ENCODE results near the gene SNAPC4.
"Not testable (repeated sequence)": the region's sequence is repeated elsewhere in the genome, so short reads cannot be mapped to it uniquely, and the experiment has no call there.

The SNAPC4 gene

DNA sequence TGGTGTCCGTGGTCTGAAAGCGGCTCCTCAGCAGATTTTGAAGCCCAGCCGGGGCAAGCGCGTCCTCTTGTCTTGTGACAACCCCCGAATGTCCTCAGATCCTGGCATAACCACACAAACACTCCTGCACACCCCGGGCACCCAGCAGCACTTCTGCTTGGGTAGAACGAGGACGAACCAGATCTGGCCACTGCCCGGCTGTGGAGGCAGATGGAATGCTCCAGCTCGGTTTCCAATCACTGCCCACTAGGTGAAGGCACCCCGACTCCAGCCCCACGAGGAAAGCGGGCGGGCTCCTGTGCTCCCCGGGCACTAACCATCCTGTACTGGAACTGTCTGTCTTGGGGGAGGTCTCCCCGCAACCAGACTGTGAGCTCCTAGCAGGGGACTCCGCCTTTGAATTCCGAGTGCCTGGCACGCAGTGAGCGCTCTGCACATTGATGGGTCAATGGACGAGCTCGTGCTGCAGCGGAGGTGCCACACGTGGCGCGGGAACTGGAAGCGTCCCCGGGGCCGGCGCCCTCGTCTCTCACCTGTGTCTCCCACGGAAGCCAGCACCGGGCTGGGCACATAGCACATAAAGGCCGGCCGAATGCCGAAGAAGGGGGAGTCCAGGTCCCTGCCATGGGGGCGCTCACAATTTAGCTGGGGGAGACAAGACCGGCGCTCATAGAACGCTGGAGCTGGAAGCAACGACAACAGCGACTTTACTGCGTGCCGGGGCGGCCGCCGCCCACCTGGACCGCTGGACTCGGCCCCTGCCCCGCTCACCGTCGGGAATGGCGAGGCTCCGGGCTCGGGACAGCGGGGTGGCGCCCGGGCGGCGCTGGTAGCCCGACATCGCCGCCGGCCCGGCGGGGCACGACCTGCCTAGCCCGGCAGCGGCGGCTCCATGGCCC lies 9.8 kb upstream of the SNAPC4 start:
- peak; percentile 53 for DNase-seq

DNA sequence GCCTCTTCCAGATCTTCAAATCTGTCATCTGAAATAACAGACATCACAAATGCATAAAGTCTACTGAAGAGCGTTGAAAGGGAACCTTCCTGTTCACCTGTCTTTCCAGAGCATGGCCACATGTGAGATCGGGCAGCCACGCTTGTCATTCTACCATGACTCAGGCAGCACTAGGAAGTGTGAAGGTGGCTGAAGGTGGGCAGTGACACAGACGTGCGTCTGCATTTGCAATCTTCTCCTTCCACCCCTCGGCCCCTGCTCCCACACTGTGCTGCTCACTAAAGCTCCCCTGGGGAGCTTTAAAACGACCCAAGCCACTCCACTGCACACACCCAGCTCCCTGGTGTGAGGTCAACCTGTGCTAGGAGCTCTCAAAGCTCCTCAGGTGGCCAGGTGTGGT lies 7.9 kb upstream of the SNAPC4 start:
- DNase-seq: peak; percentile 46

GRCh38 chr9:136407061-136407460 lies 7.1 kb upstream of the SNAPC4 start:
- not testable (repeated sequence) for DNase-seq

DNA sequence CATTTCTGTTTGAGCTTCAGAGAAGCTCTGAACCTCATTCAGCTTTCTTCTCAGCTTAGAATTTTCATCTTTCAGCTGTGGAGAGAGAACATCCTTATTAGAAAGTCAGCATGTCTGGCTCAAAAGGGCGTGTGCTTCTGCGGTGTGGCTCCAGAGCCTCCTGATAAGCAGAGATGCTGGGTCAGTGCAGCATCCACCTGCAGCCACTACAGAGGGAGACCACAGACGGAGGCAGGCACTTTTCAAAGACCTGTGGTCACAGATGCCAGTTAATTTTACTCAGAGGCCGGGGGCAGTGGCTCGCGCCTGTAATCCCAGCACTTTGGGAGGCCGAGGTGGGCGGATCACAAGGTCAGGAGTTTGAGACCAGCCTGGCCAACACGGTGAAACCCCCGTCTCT lies 5.9 kb upstream of the SNAPC4 start:
- DNase-seq: not testable (repeated sequence)

DNA sequence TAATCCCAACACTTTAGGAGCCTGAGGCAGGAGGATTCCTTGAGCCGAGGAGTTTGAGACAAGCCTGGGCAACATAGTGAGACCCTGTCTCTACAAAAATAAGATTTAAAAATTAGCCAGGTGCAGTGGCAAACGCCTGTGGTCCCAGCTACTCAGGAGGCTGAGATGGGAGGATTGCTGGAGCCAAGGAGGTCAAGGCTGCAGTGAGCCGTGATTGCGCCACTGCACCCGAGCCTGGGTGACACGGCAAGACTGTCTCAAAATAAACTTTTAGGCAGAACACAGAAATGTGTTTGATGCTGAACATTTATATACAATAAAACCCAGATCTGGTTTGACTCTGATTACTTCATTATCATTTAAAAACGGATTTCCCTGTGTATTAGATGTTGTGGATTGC lies 5.5 kb upstream of the SNAPC4 start:
- no peak for DNase-seq

GRCh38 chr9:136404801-136405136 lies 4.8 kb upstream of the SNAPC4 start:
- DNase-seq: no peak

DNA sequence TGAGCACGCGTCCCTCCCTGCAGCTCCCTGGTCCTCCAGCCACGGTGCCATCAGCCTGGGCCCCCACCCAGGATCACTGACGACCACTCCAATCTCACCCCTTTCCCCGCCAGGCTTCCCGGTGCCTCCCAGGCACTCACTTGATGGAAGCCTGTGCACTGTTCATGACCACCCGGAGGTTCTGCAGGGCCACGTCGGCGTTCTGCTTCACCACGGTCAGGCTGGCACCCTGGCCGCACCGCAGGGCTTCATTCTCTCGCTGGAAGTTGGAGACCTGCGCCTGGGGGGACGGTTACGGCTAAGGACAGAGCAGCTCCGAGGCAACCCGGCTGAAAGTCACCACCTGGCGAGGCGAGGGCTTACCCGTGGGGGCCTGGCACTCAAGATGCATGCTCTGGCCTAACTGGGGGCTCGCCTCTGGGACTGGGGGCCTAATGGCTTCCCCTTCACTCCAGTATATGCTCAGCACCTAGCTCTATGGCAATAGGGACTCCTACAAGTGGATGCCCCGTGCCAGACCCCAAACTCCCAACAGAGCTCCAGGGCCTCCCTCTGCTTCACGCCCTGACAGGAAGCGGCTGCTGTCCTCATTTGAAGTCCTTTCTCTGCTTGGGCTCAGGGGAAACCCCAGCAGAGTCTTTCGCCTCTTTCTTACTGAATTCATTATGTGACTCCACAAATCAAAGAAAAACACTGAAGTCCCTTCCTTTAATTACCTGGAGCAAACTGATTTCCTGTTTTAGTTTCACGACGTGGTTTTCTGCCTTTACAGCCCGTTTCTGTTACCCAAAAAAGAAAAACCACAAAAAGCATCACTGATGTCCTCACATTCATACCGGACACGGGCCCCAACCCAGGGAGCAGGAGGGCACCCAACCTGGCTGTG lies 4.2 kb upstream of the SNAPC4 start:
- peak; percentile 35 for DNase-seq

GRCh38 chr9:136403538-136403914 lies 3.6 kb upstream of the SNAPC4 start:
- peak; percentile 77 for DNase-seq

GRCh38 chr9:136402067-136402466 lies 2.1 kb upstream of the SNAPC4 start:
- DNase-seq: no peak

DNA sequence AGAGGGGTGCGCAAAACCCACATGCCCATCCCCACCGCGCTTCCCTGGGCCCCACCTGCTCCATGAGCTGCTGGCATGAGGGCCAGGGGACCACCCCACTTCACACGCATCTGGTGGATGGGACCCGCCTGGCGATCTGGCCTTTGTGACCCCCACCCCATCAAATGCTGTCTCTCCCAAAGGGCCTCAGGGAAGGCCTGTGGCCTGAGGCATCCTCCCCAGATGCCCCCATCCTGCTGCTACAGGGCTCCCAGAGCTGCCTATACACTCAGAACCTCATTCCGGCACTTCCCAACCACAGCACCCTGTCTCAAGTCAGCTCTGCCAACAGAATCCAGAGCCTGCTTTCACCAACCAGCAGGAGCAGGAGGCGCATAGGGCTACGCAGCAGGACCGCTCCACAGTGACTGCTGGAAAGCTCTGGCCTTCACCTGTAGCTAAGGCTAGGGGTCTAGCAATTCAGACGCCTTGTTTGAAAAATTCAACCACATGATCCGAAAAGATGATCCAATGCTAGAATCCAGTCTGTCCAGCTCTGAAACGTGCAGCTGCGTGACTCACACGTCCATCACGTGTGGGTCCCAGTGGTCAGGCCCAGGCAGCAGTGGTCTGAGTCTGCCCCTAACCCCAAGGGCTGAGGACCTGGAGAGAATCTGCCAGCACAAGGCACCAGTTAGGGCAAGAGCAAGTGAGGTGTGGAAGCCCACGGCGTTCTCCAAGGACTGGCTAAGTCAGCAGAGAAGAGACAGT lies 1.4 kb upstream of the SNAPC4 start:
- no peak for DNase-seq

GRCh38 chr9:136399176-136400037 lies 563 bp downstream of the SNAPC4 start:
- DNase-seq: peak; percentile 46

DNA sequence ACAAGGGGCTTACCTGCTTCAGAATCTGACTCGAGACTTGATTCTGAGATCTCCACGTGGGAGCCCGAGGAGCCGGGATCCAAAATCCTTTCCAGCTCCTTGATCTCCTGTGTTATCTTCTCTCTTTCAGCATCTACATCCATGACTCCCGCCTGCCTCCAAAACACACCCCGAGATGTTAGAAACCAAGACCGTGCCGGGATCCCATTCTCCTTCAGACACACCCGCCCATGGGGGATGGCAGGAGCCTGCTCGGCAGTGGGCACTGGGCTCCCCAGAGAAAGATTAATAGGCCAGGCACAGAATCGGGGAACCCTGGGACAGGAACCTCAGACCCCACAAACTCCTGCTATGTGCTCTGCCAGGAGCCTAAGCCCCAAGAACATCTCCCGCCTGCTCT lies 1.7 kb downstream of the SNAPC4 start:
- DNase-seq: no peak

GRCh38 chr9:136397643-136398042 lies 2.3 kb downstream of the SNAPC4 start:
- DNase-seq: no peak

GRCh38 chr9:136396219-136396515 lies 3.8 kb downstream of the SNAPC4 start:
- DNase-seq: no peak

GRCh38 chr9:136395345-136396218 lies 4.4 kb downstream of the SNAPC4 start:
- no peak for DNase-seq

- no peak for DNase-seq
These were observed 5.0 kb downstream of the SNAPC4 start for GRCh38 chr9:136395020-136395340.

DNA sequence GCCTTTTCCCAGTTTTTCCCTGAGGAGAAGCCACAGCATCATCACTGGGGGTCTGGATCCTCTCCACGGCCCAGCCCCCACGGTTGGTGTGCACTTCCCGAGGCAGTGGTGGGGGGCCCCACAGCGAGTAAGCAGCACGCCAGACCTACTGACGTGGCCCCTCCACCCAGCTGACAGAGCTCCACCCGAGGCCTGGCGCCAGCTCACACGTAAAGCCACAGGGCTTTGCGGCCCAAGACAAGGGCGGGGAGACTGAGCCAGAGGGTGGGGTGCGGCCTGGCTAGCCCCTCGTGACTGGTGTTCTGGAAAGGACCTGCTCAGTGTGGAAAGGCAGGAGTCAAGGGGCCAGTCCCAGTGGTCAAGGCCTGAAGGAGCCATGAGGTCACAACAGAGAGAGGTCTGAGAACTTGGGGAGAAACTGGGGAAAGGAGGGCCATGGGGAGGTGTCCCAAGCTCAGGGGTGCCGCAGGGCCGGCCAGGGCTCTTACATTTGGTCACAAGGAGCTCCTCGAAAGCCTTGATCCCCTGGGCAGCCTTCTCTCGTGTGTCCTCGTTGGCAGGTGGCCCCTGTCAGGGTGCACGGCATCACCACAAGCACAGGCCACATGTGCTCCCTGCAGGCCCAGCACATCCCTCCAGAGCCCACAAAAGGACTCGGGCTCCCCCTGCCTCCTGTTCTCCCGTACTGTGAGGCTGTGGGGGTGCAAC lies 5.5 kb downstream of the SNAPC4 start:
- no peak for DNase-seq

DNA sequence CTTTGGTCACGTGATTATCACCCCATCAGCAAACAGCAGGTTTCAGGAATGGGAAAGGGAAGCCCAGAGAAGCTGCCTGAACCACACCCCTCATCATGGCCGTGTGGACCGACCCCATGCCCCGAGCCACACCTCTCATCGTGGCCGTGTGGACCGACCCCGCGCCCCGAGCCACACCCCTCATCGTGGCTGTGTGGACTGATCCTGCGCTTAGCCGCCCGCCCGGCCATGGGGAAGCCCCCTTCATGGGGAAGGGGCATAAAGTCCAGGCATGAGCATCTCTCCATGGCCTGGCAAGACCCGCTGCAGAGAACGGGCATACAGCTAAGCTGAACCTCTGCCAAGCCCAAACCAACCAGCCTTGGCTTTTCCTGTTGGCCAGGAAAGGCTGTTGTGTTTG lies 6.4 kb downstream of the SNAPC4 start:
- DNase-seq: no peak

DNA sequence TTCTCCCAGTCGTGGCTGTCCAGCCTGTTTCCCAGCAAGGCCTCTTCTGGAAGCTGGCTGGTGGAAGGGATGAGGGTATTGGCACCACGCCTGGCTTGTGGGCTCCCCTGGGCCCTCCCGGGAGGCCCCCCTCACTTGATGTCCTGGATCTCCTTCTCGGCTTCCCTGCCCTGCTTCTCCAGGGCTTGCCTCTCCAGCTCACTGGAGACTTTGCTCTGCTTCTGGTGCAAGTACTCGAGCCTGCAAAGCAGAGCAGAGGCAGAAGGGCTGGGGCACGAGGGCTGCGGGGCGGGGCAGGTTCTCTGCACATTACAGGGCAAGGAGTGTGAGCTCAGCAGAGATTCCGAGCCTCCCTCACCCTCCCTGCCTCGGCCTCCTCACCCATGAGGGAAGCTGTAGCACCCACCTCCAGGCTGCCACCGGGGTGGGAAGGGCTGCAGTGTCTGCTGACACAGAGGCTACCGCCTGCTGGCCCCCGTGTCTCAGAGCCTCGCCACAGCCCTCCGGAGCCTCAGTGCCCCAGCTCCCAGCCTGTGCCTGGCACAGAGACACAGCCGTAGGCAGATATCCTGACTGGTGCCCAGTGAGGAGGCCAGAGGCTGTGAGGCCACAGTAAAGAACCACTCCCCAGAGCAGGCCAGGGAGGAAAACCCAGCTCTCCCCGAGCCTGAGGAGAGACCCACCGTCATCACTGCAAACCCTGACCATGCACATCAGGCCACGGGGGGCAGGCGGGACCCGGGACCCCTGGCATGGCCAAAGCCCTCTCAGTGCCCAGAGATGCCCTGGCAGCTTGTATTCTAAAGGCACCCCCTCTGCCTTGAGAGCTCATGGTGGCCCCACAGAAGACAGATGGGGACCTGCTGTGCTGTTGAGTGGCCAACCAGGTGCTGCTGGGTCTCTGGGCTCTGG lies 7.2 kb downstream of the SNAPC4 start:
- DNase-seq: no peak

All from CD4-positive, alpha-beta T cell treated with Interleukin-6 for 4 hours (primary cell).